IMR-90 (cell line): Measurements from ENCODE around the gene PRKAR1A. TPM values are rescaled to one million over a fixed set of nuclear protein-coding genes. Genes with fewer than 3 reads are reported as not detected.
A peak's percentile ranks its signal among the peaks of the same experiment; 100 is the strongest.

Experiments used
- ATAC-seq: fragments of 200-7000 bp; cut with Tn5 transposase; 2 replicates; pipeline ENCODE4 v1.9.1; 2020; ENCODE audit warnings: low read depth, mild to moderate bottlenecking, moderate library complexity
- BruUV-seq: library from RNA; stranded (reverse); fragments of 400-500 nt; replicated peaks from 2 replicates; lab custom pipeline; 2021; lab: Mats Ljungman, UMichigan
- CTCF ChIA-PET: fragments of 300-600 bp; formaldehyde crosslinking; extraction: SDS; loops from one replicate; lab custom pipeline; 2021; ENCODE audit warnings: antibody characterized with exemption; lab: Yijun Ruan, JAX
- POLR2A ChIA-PET: fragments of 300-600 bp; sonication (Branson Sonifier 250); formaldehyde crosslinking; loops from one replicate; lab custom pipeline; 2022; ENCODE audit warnings: antibody characterized with exemption; ENCODE audit not compliant: unreplicated experiment; lab: Charles Lee
- DNase-seq: peaks from one replicate; pipeline ENCODE4 v3.0.0; 2013
- H2AFZ ChIP-seq: replicated peaks from 2 replicates; pipeline ENCODE3; 2013; ENCODE audit warnings: low read length, mild to moderate bottlenecking; ENCODE audit not compliant: poor library complexity
- H2AK5ac ChIP-seq: 2 replicates; pipeline ENCODE4 v1.6.1; 2013; ENCODE audit warnings: low read depth, low read length, inconsistent platforms
- H2AK9ac ChIP-seq: replicated peaks from 2 replicates; pipeline ENCODE3; 2013; ENCODE audit warnings: mild to moderate bottlenecking, low read depth, low read length, moderate library complexity; ENCODE audit not compliant: poor library complexity
- H2BK120ac ChIP-seq: 2 replicates; pipeline ENCODE4 v1.6.1; 2013; ENCODE audit warnings: low read depth, low read length, inconsistent platforms
- H2BK15ac ChIP-seq: 3 replicates; pipeline ENCODE4 v1.6.1; 2013; ENCODE audit warnings: low read depth, low read length, inconsistent platforms
- H2BK20ac ChIP-seq: 2 replicates; pipeline ENCODE4 v1.6.1; 2013; ENCODE audit warnings: low read depth, mild to moderate bottlenecking, inconsistent platforms, low read length, moderate library complexity
- H2BK5ac ChIP-seq: 2 replicates; pipeline ENCODE4 v1.6.1; 2013; ENCODE audit warnings: mild to moderate bottlenecking, low read depth, low read length, inconsistent platforms; ENCODE audit not compliant: poor library complexity, severe bottlenecking
- H3K14ac ChIP-seq: replicated peaks from 2 replicates; pipeline ENCODE4 v1.6.1; 2013; ENCODE audit warnings: low read depth, low read length, inconsistent platforms
- H3K18ac ChIP-seq: 2 replicates; pipeline ENCODE4 v1.6.1; 2013; ENCODE audit warnings: low read depth, low read length, control low read depth
- H3K23ac ChIP-seq: 2 replicates; pipeline ENCODE4 v1.6.1; 2013; ENCODE audit warnings: low read depth, low read length, inconsistent platforms
- H3K27ac ChIP-seq: 2 replicates; pipeline ENCODE4 v1.5.1; 2013; ENCODE audit warnings: mild to moderate bottlenecking, control low read depth, low read length; ENCODE audit not compliant: insufficient read depth
- H3K27me3 ChIP-seq: 2 replicates; pipeline ENCODE4 v1.6.1; 2013; ENCODE audit warnings: low read length; ENCODE audit not compliant: control insufficient read depth, insufficient read depth
- H3K36me3 ChIP-seq: 2 replicates; pipeline ENCODE4 v1.6.1; 2013; ENCODE audit warnings: low read length, mixed read lengths; ENCODE audit not compliant: control insufficient read depth, insufficient read depth
- H3K4ac ChIP-seq: 2 replicates; pipeline ENCODE4 v1.6.1; 2013; ENCODE audit warnings: low read depth, low read length, inconsistent platforms
- H3K4me1 ChIP-seq: 2 replicates; pipeline ENCODE4 v1.6.1; 2013; ENCODE audit warnings: low read length, mixed read lengths; ENCODE audit not compliant: control insufficient read depth, insufficient read depth
- H3K4me2 ChIP-seq: 2 replicates; pipeline ENCODE4 v1.6.1; 2013; ENCODE audit warnings: low read depth, mild to moderate bottlenecking, control low read depth, low read length, moderate library complexity
- H3K4me3 ChIP-seq: 2 replicates; pipeline ENCODE4 v1.5.1; 2013; ENCODE audit warnings: low read depth, mild to moderate bottlenecking, control low read depth, low read length, moderate library complexity; ENCODE audit not compliant: insufficient read depth
- H3K56ac ChIP-seq: 2 replicates; pipeline ENCODE4 v1.6.1; 2013; ENCODE audit warnings: low read length, inconsistent platforms; ENCODE audit not compliant: insufficient read depth; ENCODE audit errors: extremely low read depth
- H3K79me1 ChIP-seq, 2 experiments: 2 replicates each; pipeline ENCODE4 v1.6.1; 2013; ENCODE audit warnings: low read length in 2 of 2, inconsistent platforms in 1 of 2, low read depth in 1 of 2
- H3K9ac ChIP-seq: 2 replicates; pipeline ENCODE4 v1.6.1; 2013; ENCODE audit warnings: low read depth, low read length, control low read depth
- H3K9me1 ChIP-seq: 2 replicates; pipeline ENCODE4 v1.6.1; 2013; ENCODE audit warnings: low read length, inconsistent platforms; ENCODE audit not compliant: insufficient read depth
- H3K9me3 ChIP-seq: 2 replicates; pipeline ENCODE4 v1.6.1; 2013; ENCODE audit warnings: low read length; ENCODE audit not compliant: control insufficient read depth, insufficient read depth
- H4K20me1 ChIP-seq: 2 replicates; pipeline ENCODE4 v1.6.1; 2013; ENCODE audit warnings: low read length, inconsistent platforms; ENCODE audit not compliant: insufficient read depth
- H4K5ac ChIP-seq: 2 replicates; pipeline ENCODE4 v1.6.1; 2013; ENCODE audit warnings: mild to moderate bottlenecking, low read depth, low read length, control low read depth
- H4K8ac ChIP-seq, 2 experiments: 2 replicates each; pipeline ENCODE4 v1.6.1; 2013; ENCODE audit warnings: low read depth in 2 of 2, low read length in 2 of 2, control low read depth in 1 of 2, inconsistent platforms in 1 of 2
- H4K91ac ChIP-seq: 2 replicates; pipeline ENCODE4 v1.6.1; 2013; ENCODE audit warnings: low read depth, low read length, inconsistent platforms; ENCODE audit not compliant: insufficient read depth
- BHLHE40 ChIP-seq: fragments of 150-350 bp; IDR thresholded peaks from 2 replicates; pipeline ENCODE4 v1.6.1; 2016; ENCODE audit warnings: mild to moderate bottlenecking, low read depth, low read length
- CEBPB ChIP-seq: IDR thresholded peaks from 2 replicates; pipeline ENCODE4 v1.6.1; 2012; ENCODE audit warnings: low read depth, low read length, improper control_type of control experiment
- CHD1 ChIP-seq: IDR thresholded peaks from 2 replicates; pipeline ENCODE4 v1.6.1; 2012; ENCODE audit warnings: low read depth, low read length, improper control_type of control experiment
- CTCF ChIP-seq: conservative IDR thresholded peaks from 2 replicates; pipeline ENCODE4 v1.5.1; 2012; ENCODE audit warnings: mild to moderate bottlenecking, low read depth, low read length, improper control_type of control experiment
- FOS ChIP-seq: fragments of 150-350 bp; IDR thresholded peaks from 2 replicates; pipeline ENCODE4 v1.6.1; 2016; ENCODE audit warnings: low read depth, low read length
- MAFK ChIP-seq: IDR thresholded peaks from 2 replicates; pipeline ENCODE4 v1.6.1; 2012; ENCODE audit warnings: low read depth, low read length, improper control_type of control experiment
- MAZ ChIP-seq: IDR thresholded peaks from 2 replicates; pipeline ENCODE4 v1.6.1; 2012; ENCODE audit warnings: low read depth, mild to moderate bottlenecking, low read length, improper control_type of control experiment, moderate library complexity, borderline replicate concordance
- MXI1 ChIP-seq: IDR thresholded peaks from 2 replicates; pipeline ENCODE4 v1.6.1; 2012; ENCODE audit warnings: low read depth, mild to moderate bottlenecking, low read length, moderate library complexity, borderline replicate concordance
- NFE2L2 ChIP-seq: fragments of 150-350 bp; IDR thresholded peaks from 2 replicates; pipeline ENCODE4 v1.6.1; 2016; ENCODE audit warnings: low read depth, mild to moderate bottlenecking, low read length
- POLR2A ChIP-seq: IDR thresholded peaks from 2 replicates; pipeline ENCODE4 v1.6.1; 2012; ENCODE audit warnings: mild to moderate bottlenecking, low read depth, low read length
- RAD21 ChIP-seq: IDR thresholded peaks from 2 replicates; pipeline ENCODE4 v1.6.1; 2012; ENCODE audit warnings: low read length, improper control_type of control experiment
- RCOR1 ChIP-seq: IDR thresholded peaks from 2 replicates; pipeline ENCODE4 v1.6.1; 2012; ENCODE audit warnings: mild to moderate bottlenecking, low read length, improper control_type of control experiment; ENCODE audit not compliant: insufficient replicate concordance
- RFX5 ChIP-seq: IDR thresholded peaks from 2 replicates; pipeline ENCODE4 v1.8.0; 2012; ENCODE audit warnings: low read depth, mild to moderate bottlenecking, low read length, moderate library complexity
- SMC3 ChIP-seq: fragments of 150-350 bp; IDR thresholded peaks from 2 replicates; pipeline ENCODE4 v1.6.1; 2016; ENCODE audit warnings: low read depth, mild to moderate bottlenecking, antibody characterized with exemption, low read length, moderate library complexity
- USF2 ChIP-seq: fragments of 150-350 bp; IDR thresholded peaks from 2 replicates; pipeline ENCODE4 v1.6.1; 2017; ENCODE audit warnings: mild to moderate bottlenecking, antibody characterized with exemption, low read length, low read depth
- whole genome bisulfite sequencing, 2 experiments: methylation state at CpG; one replicate each; pipeline versions ENCODE4 v1.1.5 to v1.1.7; 2013; ENCODE audit warnings: missing lambda C conversion rate in 2 of 2; ENCODE audit not compliant: insufficient read length in 1 of 2; ENCODE audit errors: extremely low coverage in 2 of 2; 5-methylcytosine and 5-hydroxymethylcytosine counted together
- dilution Hi-C: fragments of 300-500 bp; cut with HindIII; formaldehyde crosslinking; loops from one replicate; pipeline ENCODE4 v1.14.3; 2018; ENCODE audit warnings: low sequenced_read_pairs; ENCODE audit not compliant: unreplicated experiment
- in situ Hi-C: fragments of 300-500 bp; cut with MboI; formaldehyde crosslinking; loops from 3 replicates; pipeline ENCODE4 v1.14.3; 2019; ENCODE audit warnings: low sequenced_read_pairs, inconsistent platforms, mixed read lengths
- intact Hi-C: fragments of 100-400 bp; cut with micrococcal nuclease; formaldehyde crosslinking; loops from 2 replicates; pipeline ENCODE4 v1.10.0; 2022
- polyA plus RNA-seq, 3 experiments: library from polyadenylated mRNA; depleted of rRNA; stranded (reverse); fragments of >200 nt; gene quantifications; 2 replicates each; pipeline ENCODE4 v1.2.3, GENCODE V29; 2012; ENCODE audit warnings: low replicate concordance in 1 of 3
- total RNA-seq: library from RNA; depleted of rRNA; stranded (reverse); fragments of >200 nt; gene quantifications from 2 replicates; pipeline ENCODE4 v1.2.3, GENCODE V29; 2012

Gene PRKAR1A
- total and polyA plus RNA-seq, 2 of the 4 experiments (the other 2 are of a cell fraction) = 145 to 256 TPM

GRCh38 chr17:68498479-68499326, 13.5 kb upstream of the PRKAR1A start:
- ChIA-PET CTCF (interaction anchor here (0.5 to 0.6 kb wide), 2 partner anchors 320 to 473 kb away, joined by 3 read pairs; no protein-coding TSS in a partner anchor), POLR2A (no interaction called here)
- in situ Hi-C loops (no loop called here), dilution Hi-C loops (no loop called here), intact Hi-C loops (no loop called here)
- WGBS, 2 experiments = 14% methylated on average over 3 of the region's 7 CpGs; no CpG with 5 or more reads in 1 of the 2 experiments
- no peak overlapping the region for H3K56ac ChIP-seq
- peaks cover 17% of the 10 kb centered on the region for H3K27me3 ChIP-seq
- H3K23ac ChIP-seq = no peak overlapping the region
- no peak overlapping the region for H3K27ac ChIP-seq
- no peaks in the 10 kb centered on the region for H3K36me3 ChIP-seq
- H3K4ac ChIP-seq = no peak overlapping the region
- no peak overlapping the region for H2BK15ac ChIP-seq
- no peak overlapping the region for H4K91ac ChIP-seq
- no peak overlapping the region for H4K5ac ChIP-seq
- no peak overlapping the region for H2BK20ac ChIP-seq
- no peak overlapping the region for H2AK5ac ChIP-seq
- no peak overlapping the region for H3K9ac ChIP-seq
- H4K20me1 ChIP-seq = no peaks in the 10 kb centered on the region
- H3K4me1 ChIP-seq = no peaks in the 10 kb centered on the region
- DNase-seq (no peak), ATAC-seq (no peak)
- no peak overlapping the region for H3K18ac ChIP-seq
- H3K4me3 ChIP-seq = no peak overlapping the region
- H3K9me1 ChIP-seq = no peaks in the 10 kb centered on the region
- H4K8ac ChIP-seq = no peak overlapping the region
- no peaks in the 10 kb centered on the region for H3K9me3 ChIP-seq
- no peak overlapping the region for H2BK120ac ChIP-seq
- peak overlapping the region; percentile 5; the same call in 1 of the 2 replicates for H3K4me2 ChIP-seq
- no TSS peak for BruUV-seq
- no peak overlapping the region for H2AK9ac ChIP-seq
- no peaks in the 10 kb centered on the region for H3K79me1 ChIP-seq
- no peak overlapping the region for H3K14ac ChIP-seq
- no peak overlapping the region for H2AFZ ChIP-seq
- H2BK5ac ChIP-seq = no peak overlapping the region
- TF ChIP-seq CEBPB (no peak), SMC3 (no peak), RCOR1 (no peak), MAFK (no peak), FOS (no peak), MAZ (no peak), POLR2A (no peak), USF2 (no peak), MXI1 (no peak), NFE2L2 (no peak), BHLHE40 (no peak), CHD1 (no peak), RAD21 (no peak), RFX5 (no peak), CTCF (no peak)
